Activated CD4-positive, alpha-beta memory T cell treated with anti-CD3 and anti-CD28 coated beads, Interleukin-2, amount 10 ng/mL, durations not matched to agents 7 days and 5 days (primary cell): ENCODE results near the gene BUB1. TPM values are rescaled to one million over a fixed set of nuclear protein-coding genes. Genes with fewer than 3 reads are reported as not detected.
A peak's percentile ranks its signal among the peaks of the same experiment; 100 is the strongest.

Experiments
- CTCF ChIA-PET: fragments of 350-600 bp; sonication (Branson Sonifier 250); formaldehyde crosslinking; loops from one replicate; lab custom pipeline; 2021; ENCODE audit warnings: antibody characterized with exemption, inconsistent platforms; lab: Charles Lee
- POLR2A ChIA-PET: fragments of 350-600 bp; sonication (Branson Sonifier 250); formaldehyde crosslinking; loops from one replicate; lab custom pipeline; 2021; ENCODE audit warnings: antibody characterized with exemption; lab: Charles Lee
- DNase-seq: peaks from one replicate; pipeline ENCODE4 v3.0.0-alpha.2; 2020
- H3K27ac Mint-ChIP-seq: one replicate; pipeline ENCODE4 v1.8.0; 2021; ENCODE audit warnings: mild to moderate bottlenecking, mixed read lengths
- H3K27me3 Mint-ChIP-seq: one replicate; pipeline ENCODE4 v1.8.0; 2021; ENCODE audit warnings: mixed read lengths
- H3K36me3 Mint-ChIP-seq: one replicate; pipeline ENCODE4 v1.8.0; 2021; ENCODE audit warnings: low read depth, mixed read lengths
- H3K4me1 Mint-ChIP-seq: one replicate; pipeline ENCODE4 v1.8.0; 2021; ENCODE audit warnings: mixed read lengths
- H3K4me3 Mint-ChIP-seq: one replicate; pipeline ENCODE4 v1.8.0; 2021; ENCODE audit warnings: mild to moderate bottlenecking, mixed read lengths
- H3K9me3 Mint-ChIP-seq: one replicate; pipeline ENCODE4 v1.8.0; 2021; ENCODE audit warnings: mixed read lengths
- total RNA-seq, 2 experiments: library from RNA; stranded (reverse); gene quantifications; one replicate each; pipeline ENCODE4 v1.2.3, GENCODE V29; 2021

The BUB1 gene
- total RNA-seq, 2 experiments from 2014 or later = 114 to 120 TPM

DNA sequence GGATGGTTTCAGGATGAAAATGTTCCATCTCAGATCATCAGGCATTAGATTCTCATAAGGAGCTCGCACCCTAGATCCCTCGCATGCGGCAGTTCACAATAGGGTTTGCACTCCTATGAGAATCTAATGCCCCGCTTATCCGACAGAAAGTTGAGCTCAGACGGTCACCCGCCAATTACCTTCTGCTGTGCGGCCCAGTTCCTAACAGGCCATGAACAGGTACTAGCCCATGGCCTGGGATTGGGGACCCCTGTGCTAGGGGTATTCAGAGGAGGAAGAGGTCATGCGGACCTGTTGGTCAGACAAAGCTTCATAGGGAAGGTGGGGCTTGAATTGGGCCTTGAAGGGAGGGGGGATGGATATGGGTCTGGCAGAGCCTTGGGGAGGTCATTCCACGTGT, 4.4 kb upstream of the BUB1 start:
- H3K4me3 Mint-ChIP-seq = no peak overlapping the region
- peaks cover 21% of the 10 kb centered on the region for H3K27me3 Mint-ChIP-seq
- CTCF ChIA-PET = no interaction called here
- no peak overlapping the region for H3K27ac Mint-ChIP-seq
- peaks cover 12% of the 10 kb centered on the region for H3K4me1 Mint-ChIP-seq
- peaks cover 2% of the 10 kb centered on the region for H3K9me3 Mint-ChIP-seq
- DNase-seq = no peak
- H3K36me3 Mint-ChIP-seq = peaks cover 5% of the 10 kb centered on the region
- POLR2A ChIA-PET = no interaction called here

DNA sequence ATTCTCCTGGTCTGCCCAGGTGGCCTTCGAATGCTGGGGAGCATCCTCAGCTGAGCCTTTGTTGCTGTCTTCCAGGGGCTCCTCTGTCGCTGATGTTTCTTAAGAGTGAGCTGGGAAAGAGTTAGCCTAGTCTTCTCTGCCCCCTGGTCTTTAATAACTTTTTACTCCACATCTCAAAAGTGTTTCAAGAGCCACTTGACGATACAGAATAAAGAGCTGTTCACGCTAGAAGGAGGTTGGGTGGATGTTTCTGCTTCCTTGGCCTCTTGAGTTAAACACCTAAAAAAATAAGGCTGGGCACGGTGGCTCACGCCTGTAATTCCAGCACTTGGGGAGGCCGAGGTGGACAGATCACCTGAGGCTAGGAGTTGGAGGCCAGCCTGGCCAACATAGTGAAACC, 2.8 kb upstream of the BUB1 start:
- no peak overlapping the region for H3K27ac Mint-ChIP-seq
- DNase-seq = no peak
- no peaks in the 10 kb centered on the region for H3K9me3 Mint-ChIP-seq
- ChIA-PET POLR2A (interaction anchor here (1.1 kb wide), 1 partner anchor 8 kb away, joined by 5 read pairs; no protein-coding TSS in a partner anchor), CTCF (interaction anchor here (4.3 kb wide), 1 partner anchor 74 kb away, joined by 36 read pairs; no protein-coding TSS in a partner anchor)
- H3K27me3 Mint-ChIP-seq = peaks cover 17% of the 10 kb centered on the region
- H3K4me3 Mint-ChIP-seq = no peak overlapping the region
- peaks cover 24% of the 10 kb centered on the region for H3K4me1 Mint-ChIP-seq
- H3K36me3 Mint-ChIP-seq = peaks cover 15% of the 10 kb centered on the region

DNA sequence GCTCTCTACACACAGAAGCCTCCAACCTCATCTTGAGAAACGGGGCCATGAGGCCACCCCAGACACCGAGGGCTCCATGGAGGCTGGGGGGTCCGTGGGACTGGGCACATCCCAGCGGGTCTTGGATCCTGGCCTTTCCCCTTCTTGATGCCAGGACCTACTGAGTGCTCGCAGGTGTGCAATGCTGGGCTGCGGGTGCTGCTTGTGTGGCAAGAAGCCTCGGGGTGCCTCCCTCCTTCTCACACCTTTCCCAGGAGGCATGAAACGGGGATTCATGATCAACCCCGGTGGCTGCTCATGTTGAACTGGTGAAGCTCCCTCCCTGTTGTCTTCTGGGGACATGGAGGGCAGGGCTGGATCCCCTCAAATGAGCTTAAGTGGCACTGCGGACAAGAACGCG, 2.0 kb upstream of the BUB1 start:
- CTCF ChIA-PET = interaction anchor here (0.8 to 4.3 kb wide), 2 partner anchors 52 to 75 kb away, joined by 3 to 36 read pairs; no protein-coding TSS in a partner anchor
- Mint-ChIP-seq H3K27me3 (peaks cover 9% of the 10 kb centered on the region), H3K4me1 (peaks cover 30% of the 10 kb centered on the region), H3K36me3 (peaks cover 20% of the 10 kb centered on the region), H3K27ac (no peak overlapping the region), H3K4me3 (peak overlapping the region; percentile 6), H3K9me3 (no peaks in the 10 kb centered on the region)
- POLR2A ChIA-PET = interaction anchor here (1.0 to 3.2 kb wide), 5 partner anchors 8 to 78 kb away, joined by 3 to 49 read pairs (median 12); no protein-coding TSS in a partner anchor
- DNase-seq = no peak

DNA sequence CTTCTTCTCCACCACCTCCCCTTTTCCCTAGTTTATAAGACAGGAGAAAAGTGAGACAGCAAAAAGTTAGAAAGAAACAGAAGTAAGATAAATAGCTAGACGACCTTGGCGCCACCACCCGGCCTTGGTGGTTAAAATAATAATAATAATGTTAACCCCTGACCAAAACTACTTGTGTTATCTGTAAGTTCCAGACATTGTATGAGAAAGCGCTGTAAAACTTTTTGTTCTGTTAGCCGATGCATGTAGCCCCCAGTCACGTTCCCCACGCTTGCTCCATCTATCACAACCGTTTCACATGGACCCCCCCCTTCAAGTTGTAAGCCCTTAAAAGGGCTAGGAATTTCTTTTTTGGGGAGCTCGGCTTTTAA, 1.5 kb upstream of the BUB1 start:
- H3K27me3 Mint-ChIP-seq = peaks cover 9% of the 10 kb centered on the region
- no peak overlapping the region for H3K4me3 Mint-ChIP-seq
- H3K9me3 Mint-ChIP-seq = no peaks in the 10 kb centered on the region
- no peak for DNase-seq
- ChIA-PET POLR2A (interaction anchor here (0.6 to 3.2 kb wide), 8 partner anchors 8 to 78 kb away, joined by 3 to 49 read pairs (median 10); partner anchors contain the start of gene ACOXL), CTCF (interaction anchor here (0.8 to 4.3 kb wide), 5 partner anchors 12 to 76 kb away, joined by 3 to 36 read pairs (median 4); no protein-coding TSS in a partner anchor)
- no peak overlapping the region for H3K27ac Mint-ChIP-seq
- peaks cover 25% of the 10 kb centered on the region for H3K36me3 Mint-ChIP-seq
- H3K4me1 Mint-ChIP-seq = peaks cover 35% of the 10 kb centered on the region

DNA sequence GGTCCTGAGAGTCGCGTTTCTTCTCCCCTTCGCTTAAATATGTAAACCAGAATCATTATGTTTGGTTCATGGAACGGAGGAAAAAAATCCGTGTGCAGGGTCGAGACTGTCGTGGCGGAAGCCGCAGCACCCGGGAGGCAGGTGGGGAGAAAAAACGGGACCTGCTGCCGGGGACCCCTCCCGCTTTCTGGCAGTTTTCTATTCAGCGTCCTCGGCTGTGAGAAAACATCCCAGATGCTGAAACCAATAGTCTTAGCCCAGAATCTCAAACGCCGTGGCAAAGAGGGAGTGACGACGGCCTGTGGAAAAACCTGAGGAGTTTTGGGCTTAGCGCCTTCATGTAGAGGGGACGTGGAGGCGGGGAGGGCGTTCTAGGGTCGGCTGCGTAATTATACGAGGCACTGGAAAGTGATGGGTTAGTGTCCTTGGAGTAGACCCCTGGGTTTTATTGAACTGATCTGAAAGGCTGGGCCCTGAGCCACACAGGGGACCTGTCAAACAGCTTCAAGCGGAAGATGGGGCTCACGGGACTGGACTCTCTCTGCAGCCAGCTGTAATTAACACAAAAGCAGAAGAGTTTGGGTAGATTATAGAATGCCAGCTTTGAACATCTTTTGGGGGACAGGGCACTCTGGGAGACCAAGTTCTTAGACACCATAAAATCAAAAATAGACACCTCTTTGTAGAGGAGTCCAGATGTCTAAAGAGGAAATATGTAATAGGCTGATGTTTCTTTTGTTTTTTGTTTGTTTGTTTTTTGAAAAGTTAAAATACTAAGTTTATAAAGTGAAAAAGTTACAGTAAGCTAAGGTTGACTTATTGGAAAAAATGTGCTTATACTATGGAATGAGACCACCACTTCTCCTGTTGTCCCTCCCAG, 834 bp upstream of the BUB1 start:
- DNase-seq = peak; percentile 30
- peaks cover 6% of the 10 kb centered on the region for H3K27me3 Mint-ChIP-seq
- peaks cover 38% of the 10 kb centered on the region for H3K4me1 Mint-ChIP-seq
- ChIA-PET POLR2A (interaction anchor here (0.6 to 3.2 kb wide), 20 partner anchors 9 to 1000 kb away, joined by 3 to 49 read pairs (median 6); partner anchors contain the start of genes ACOXL and BCL2L11), CTCF (interaction anchor here (1.0 to 4.3 kb wide), 5 partner anchors 11 to 76 kb away, joined by 3 to 36 read pairs (median 4); no protein-coding TSS in a partner anchor)
- peaks cover 30% of the 10 kb centered on the region for H3K36me3 Mint-ChIP-seq
- peak overlapping the region; percentile 95 for H3K27ac Mint-ChIP-seq
- no peaks in the 10 kb centered on the region for H3K9me3 Mint-ChIP-seq
- H3K4me3 Mint-ChIP-seq = peak overlapping the region; percentile 90

DNA sequence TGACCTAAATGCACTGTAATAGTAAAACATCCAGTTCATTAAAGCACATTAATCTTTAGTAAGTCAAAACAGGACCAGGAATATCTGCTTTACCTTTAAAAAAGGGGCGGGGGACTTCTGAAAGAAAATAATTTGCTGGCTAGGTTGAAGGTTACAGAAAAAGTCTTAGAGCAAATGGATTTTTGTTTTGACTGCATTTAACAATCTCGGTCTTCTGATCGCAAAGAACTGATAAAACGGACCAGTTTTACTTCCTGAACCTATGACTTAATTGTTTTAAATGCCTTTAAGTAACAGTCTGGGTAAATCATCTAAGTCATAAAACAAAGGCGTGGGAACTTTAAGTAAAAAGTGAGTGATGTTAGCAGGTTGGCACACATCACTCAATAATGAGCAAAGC, 783 bp downstream of the BUB1 start:
- peaks cover 46% of the 10 kb centered on the region for H3K36me3 Mint-ChIP-seq
- no peak for DNase-seq
- peaks cover 43% of the 10 kb centered on the region for H3K4me1 Mint-ChIP-seq
- H3K27ac Mint-ChIP-seq = peak overlapping the region; percentile 95
- peak overlapping the region; percentile 90 for H3K4me3 Mint-ChIP-seq
- peaks cover 3% of the 10 kb centered on the region for H3K27me3 Mint-ChIP-seq
- CTCF ChIA-PET = interaction anchor here (2.6 to 4.3 kb wide), 2 partner anchors 71 to 78 kb away, joined by 16 to 36 read pairs; no protein-coding TSS in a partner anchor
- no peaks in the 10 kb centered on the region for H3K9me3 Mint-ChIP-seq
- POLR2A ChIA-PET = interaction anchor here (0.6 to 3.2 kb wide), 12 partner anchors 8 to 1343 kb away, joined by 3 to 49 read pairs (median 8); partner anchors contain the start of gene ACOXL

DNA sequence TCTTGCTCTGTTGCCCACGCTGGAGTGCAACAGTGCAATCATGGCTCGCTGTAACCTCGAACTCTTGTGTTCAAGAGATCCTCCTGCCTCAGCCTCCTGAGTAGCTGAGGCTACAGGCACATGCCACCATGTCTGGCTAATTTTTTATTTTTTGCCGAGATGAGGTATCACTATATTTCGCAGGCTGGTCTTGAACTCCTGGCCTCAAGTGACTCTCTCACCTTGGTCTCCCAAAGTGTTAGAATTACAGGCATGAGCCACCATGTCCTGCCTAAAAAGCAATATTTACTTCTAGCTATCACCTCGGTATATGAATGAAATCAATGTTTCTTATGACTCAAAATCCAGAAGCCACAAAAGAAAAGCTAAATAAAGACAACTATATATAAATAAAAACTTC, 2.2 kb downstream of the BUB1 start:
- Mint-ChIP-seq H3K27ac (peak overlapping the region; percentile 64), H3K36me3 (peaks cover 57% of the 10 kb centered on the region), H3K4me3 (peak overlapping the region; percentile 73), H3K9me3 (no peaks in the 10 kb centered on the region), H3K27me3 (peaks cover 3% of the 10 kb centered on the region), H3K4me1 (peaks cover 48% of the 10 kb centered on the region)
- ChIA-PET CTCF (interaction anchor here (1.0 to 2.5 kb wide), 5 partner anchors 13 to 81 kb away, joined by 3 to 13 read pairs (median 3); no protein-coding TSS in a partner anchor), POLR2A (interaction anchor here (1.1 to 2.5 kb wide), 6 partner anchors 10 to 73 kb away, joined by 3 to 12 read pairs (median 8); no protein-coding TSS in a partner anchor)
- no peak for DNase-seq

DNA sequence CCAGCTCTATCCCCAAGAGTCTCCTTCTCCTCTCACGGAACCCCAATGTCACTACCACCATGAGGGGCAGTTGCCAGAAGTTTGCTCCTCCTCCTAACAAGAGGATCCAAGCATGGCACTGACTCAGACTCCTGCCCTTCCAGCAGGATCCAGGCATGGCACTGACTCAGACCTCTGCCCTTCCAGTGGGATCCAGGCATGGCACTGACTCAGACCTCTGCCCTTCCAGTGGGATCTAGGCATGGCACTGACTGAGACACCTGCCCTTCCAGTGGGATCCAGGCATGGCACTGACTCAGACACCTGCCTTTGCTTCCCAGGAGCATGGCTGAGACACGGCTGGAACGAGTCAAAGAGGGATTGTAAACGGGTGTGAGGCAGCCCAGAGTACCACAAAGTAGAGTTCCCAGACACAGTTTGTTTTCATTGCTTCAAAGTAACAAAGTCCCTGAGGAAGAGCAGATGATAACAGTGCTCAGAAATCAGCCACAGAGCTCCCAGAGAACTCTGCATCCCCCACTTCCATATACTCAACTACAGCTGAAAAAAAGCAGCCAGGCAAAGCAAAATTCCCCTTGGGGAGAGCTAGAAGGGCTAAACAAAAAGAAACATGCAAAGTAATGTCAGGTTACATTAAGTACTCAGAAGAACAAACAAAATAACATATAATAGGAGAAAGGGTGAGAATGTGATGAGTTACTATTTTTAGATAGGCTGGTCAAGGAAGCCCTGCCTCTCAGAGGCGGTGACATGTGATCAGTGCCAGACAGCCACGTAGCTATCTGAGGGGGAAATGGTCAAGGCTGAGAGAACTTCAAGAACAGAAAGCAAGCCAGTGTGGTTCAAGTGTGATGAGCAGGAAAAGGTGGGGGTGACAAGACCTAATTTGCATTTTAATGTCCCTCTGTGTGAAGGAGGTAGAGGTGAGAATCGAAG, 3.0 kb downstream of the BUB1 start:
- POLR2A ChIA-PET = interaction anchor here (1.1 to 2.5 kb wide), 6 partner anchors 9 to 74 kb away, joined by 3 to 12 read pairs (median 8); no protein-coding TSS in a partner anchor
- DNase-seq = peak; percentile 63
- Mint-ChIP-seq H3K4me3 (peak overlapping the region; percentile 68), H3K36me3 (peaks cover 59% of the 10 kb centered on the region), H3K4me1 (peaks cover 48% of the 10 kb centered on the region), H3K9me3 (no peaks in the 10 kb centered on the region), H3K27me3 (no peaks in the 10 kb centered on the region), H3K27ac (peak overlapping the region; percentile 80)
- CTCF ChIA-PET = interaction anchor here (1.0 to 2.5 kb wide), 5 partner anchors 13 to 82 kb away, joined by 3 to 13 read pairs (median 3); no protein-coding TSS in a partner anchor

DNA sequence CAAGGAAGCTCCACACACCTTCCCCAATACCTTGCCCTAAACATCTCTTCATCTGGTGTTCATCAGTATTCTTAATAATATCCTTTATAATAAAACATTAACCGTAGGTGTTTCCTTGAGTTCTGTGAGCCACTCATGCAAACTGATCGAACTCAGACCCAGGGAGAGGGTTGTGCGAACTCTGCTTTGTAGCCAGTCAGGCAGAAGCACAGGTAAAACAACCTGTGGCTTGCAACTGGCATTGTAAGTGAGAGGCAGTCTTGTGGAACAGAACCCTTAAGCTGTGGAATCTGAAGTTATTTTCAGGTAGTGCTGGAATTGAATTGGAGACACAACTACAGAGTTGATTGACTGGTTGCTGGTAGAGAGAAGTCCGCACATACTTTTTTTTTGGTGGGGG, 4.7 kb downstream of the BUB1 start:
- H3K4me3 Mint-ChIP-seq = no peak overlapping the region
- DNase-seq = no peak
- POLR2A ChIA-PET = interaction anchor here (1.5 kb wide), 1 partner anchor 15 kb away, joined by 6 read pairs; no protein-coding TSS in a partner anchor
- H3K4me1 Mint-ChIP-seq = peaks cover 43% of the 10 kb centered on the region
- peaks cover 74% of the 10 kb centered on the region for H3K36me3 Mint-ChIP-seq
- H3K27me3 Mint-ChIP-seq = no peaks in the 10 kb centered on the region
- CTCF ChIA-PET = no interaction called here
- H3K9me3 Mint-ChIP-seq = no peaks in the 10 kb centered on the region
- H3K27ac Mint-ChIP-seq = no peak overlapping the region

DNA sequence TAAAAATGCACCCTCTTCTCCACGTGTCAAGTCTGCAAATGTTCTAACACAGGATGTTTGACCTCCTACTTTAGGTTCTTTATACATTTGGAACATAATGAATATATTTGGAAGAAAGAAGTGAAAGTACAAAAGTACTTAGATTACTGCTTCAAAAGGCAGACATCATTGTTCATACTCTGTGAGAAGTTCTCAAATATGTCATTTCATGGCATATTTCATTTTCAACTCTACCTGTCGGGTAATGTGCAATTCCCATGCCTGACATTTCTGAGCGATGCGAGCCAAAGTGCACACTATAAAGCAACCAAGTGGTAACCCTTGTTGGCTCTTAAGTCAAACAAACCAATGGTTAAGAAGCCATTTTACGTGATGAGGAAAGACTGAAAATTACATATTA, 7.0 kb downstream of the BUB1 start:
- no peak overlapping the region for H3K27ac Mint-ChIP-seq
- H3K27me3 Mint-ChIP-seq = no peaks in the 10 kb centered on the region
- H3K36me3 Mint-ChIP-seq = peaks cover 78% of the 10 kb centered on the region
- no peak for DNase-seq
- H3K4me3 Mint-ChIP-seq = no peak overlapping the region
- peaks cover 32% of the 10 kb centered on the region for H3K4me1 Mint-ChIP-seq
- POLR2A ChIA-PET = interaction anchor here (4.5 kb wide), 1 partner anchor 8 kb away, joined by 23 read pairs; the partner anchor contains the start of gene BUB1
- H3K9me3 Mint-ChIP-seq = no peaks in the 10 kb centered on the region
- CTCF ChIA-PET = no interaction called here

DNA sequence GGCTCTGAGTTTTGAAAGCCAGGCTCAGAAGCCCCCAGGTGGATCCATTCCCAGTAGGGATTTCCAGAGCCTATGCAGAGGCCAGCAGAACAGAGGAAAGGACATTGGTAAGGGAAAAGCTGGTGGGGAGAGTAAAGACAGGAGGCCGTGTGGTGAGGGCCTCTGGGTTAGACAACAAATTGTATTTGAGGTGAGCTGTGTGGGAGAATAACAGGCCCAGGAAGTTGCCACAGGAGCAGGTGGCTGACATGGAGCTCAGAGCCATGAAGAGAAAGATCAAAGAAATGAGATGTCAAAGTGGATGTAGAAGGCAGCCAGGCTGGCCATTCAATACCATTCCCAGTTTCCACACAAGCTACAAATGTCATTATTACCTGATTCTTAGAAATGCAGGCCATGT, 8.8 kb downstream of the BUB1 start:
- CTCF ChIA-PET = interaction anchor here (0.9 kb wide), 1 partner anchor 86 kb away, joined by 3 read pairs; no protein-coding TSS in a partner anchor
- Mint-ChIP-seq H3K9me3 (no peaks in the 10 kb centered on the region), H3K36me3 (peaks cover 79% of the 10 kb centered on the region), H3K4me3 (no peak overlapping the region), H3K27ac (peak overlapping the region; percentile 42), H3K27me3 (no peaks in the 10 kb centered on the region), H3K4me1 (peaks cover 23% of the 10 kb centered on the region)
- POLR2A ChIA-PET = interaction anchor here (4.5 kb wide), 1 partner anchor 9 kb away, joined by 23 read pairs; the partner anchor contains the start of gene BUB1
- DNase-seq = no peak
